ENCODE results near the gene CYSLTR2.

CYSLTR2 gene

DNA sequence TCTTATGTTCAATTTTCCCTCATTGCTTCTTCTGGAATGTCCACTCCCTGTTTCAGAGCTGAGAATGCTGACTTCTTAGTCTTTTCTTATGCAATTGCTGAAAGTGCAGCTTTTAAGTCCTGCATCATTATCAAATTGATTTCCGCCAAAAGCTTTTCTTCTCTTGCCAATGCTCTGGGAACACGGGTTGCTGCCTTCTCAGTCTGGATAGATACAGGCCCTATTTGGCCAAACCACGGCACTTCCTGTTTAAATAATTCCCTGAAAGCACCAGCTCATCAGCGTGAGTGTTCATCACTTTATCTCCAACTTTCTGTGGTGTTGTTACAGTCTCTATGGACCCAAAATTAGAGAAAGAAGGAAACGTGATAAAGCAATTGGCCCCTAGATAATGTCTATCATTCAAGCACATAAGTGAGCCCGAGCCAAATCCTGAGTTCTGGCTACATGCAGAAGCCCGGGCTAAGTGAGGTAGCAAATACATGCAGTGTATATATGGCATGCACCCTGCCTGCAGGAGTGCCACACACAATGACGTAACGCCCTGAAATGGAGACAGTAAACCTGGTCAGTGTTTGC lies 85.7 kb downstream of the CYSLTR2 start:
- DNase-seq (ENCODE audit: low spot score): no peak

GRCh38 chr13:48741377-48741776 lies 87.6 kb downstream of the CYSLTR2 start:
- no peak for DNase-seq (ENCODE audit: low spot score)

DNA sequence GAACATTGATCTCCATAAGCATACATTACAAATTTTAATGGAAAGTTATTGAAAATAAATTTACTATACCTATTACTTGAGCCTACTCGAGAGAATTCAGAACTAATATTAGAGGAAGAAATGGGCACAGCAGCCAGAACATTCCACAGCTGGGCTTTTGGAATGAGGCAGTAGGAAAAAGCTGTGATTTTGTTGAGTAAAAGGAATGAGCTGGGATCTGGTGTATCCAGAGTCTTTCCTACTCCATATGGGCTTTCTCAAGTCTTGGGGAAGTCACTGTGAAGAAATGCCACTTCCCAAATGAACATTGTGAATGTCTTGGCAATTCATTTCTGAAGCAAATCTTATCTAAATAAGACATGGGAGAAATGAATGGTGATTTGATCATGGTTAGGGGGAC lies 93.1 kb downstream of the CYSLTR2 start:
- no peak for DNase-seq (ENCODE audit: low spot score)

DNA sequence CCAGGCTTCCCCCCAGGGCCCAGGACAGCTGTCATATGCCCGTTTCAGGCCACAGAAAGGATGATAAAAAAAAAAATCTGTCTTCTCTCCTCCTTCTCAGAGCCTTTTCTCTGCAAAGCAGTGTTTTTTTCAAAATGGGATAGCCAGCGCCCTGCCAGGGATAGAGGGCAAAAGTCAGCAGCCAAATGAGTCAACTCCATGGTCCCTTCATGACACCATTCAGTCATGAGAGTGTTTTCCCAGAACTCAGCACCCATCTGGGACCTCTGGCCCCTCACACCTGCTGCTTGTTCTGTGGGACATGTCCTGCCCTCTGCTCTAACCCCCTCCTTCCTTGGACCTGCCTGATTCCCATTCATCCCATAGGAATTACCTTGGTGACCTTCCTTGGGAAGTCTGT lies 95.0 kb downstream of the CYSLTR2 start:
- no peak for DNase-seq (ENCODE audit: low spot score)

DNA sequence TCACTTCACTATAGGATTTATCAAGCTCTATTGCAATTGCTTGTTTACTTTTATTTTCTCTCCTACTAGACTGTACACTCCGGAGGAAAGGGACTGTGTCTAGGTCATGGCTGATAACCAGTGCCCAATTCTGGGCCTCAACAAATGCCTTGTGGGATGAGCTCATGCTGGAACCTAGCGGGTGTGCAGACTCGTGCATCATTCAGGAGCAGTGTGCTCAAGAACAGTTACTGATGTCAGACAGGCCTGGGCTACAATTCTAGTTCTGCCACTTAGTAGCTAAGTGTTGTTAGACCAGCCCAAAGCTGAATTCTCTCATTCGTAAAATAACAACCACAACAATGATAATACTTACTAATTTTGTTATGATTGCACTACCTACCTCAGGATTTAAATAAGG lies 95.4 kb downstream of the CYSLTR2 start:
- DNase-seq (ENCODE audit: low spot score): no peak

DNA sequence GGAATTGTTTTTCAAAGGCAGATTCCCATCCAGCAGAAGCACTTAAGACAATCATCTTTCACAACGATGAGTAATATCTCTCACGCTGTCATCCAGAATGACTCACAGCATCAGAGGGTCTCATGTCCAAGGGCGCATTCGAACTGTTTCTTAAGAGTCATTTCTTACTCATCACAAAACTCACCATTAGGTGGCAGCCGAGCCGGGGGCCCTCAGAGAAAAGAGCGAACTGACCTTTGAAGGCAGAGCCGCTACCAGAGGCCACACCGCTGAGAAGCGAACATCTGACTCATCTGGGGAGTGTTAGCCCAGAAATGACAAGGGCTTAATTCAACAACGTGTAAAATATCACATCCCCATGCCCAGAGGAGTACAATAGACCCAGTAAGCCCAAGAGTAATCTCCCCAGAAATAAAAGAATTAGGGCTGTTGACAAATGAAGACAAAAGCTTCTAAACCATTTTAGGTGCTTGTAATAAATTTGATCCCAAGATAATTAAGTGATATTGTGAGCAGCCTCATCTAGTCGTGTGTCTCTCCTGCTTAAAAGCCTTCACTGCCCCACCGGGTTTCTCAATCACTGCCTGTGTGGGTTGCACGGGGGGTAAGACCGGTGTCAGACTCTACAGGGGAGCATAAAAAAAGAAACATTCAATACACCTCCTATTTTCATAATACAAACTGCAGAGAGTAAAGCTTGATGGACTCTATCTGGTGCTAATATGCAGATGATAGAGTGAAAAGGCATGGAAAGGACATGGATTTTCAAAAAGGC lies 96.2 kb downstream of the CYSLTR2 start:
- peak; percentile 65 for DNase-seq (ENCODE audit: low spot score)

GRCh38 chr13:48750588-48751383 lies 97.1 kb downstream of the CYSLTR2 start:
- no peak for DNase-seq (ENCODE audit: low spot score)

DNA sequence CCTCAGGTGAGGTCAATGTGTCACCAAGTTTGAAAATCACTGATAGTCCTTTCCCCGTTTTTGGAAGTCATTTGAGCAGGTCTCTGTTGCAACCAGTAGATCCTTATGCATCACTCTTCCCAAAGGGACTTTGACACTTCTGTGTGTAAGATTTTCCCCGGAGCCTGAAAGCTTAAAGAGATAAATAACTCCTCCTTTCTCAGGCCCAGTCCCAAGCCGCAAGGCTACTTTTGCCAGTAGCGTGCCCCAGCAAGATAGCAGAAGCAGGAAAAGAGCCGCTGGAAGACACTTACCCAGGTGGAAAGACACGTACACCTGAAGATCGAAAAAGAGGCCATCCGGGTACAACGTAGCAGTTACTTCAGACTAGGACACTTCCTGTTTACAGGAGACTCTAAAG lies 106.9 kb downstream of the CYSLTR2 start:
- no peak for DNase-seq (ENCODE audit: low spot score)

All from ecto neural progenitor cell (in vitro differentiated cells).